Ascending aorta (tissue), 2 donors: ENCODE measurements around the gene UVSSA. TPM values are rescaled to one million over a fixed set of nuclear protein-coding genes. Genes with fewer than 3 reads are reported as not detected.
"Not testable (repeated sequence)": the region's sequence is repeated elsewhere in the genome, so short reads cannot be mapped to it uniquely, and the experiment has no call there.

Experiments used
- DNase-seq, 2 donors: peaks; one replicate each; pipeline ENCODE4 v3.0.0-alpha.2; 2019; ENCODE audit warnings: low spot score in 2 of 2
- H3K27ac ChIP-seq, 2 donors: fragments of 200-600 bp; sonication (generic); one replicate each; pipeline ENCODE4 v1.5.1; 2016 to 2017; ENCODE audit warnings: mild to moderate bottlenecking in 1 of 2
- H3K27me3 ChIP-seq: fragments of 200-600 bp; sonication (generic); one replicate; pipeline ENCODE4 v1.5.1; 2017
- H3K36me3 ChIP-seq, 2 donors: fragments of 200-600 bp; sonication (generic); one replicate each; pipeline ENCODE4 v1.5.1; 2016
- H3K4me1 ChIP-seq, 2 donors: fragments of 200-600 bp; sonication (generic); one replicate each; pipeline ENCODE4 v1.5.1; 2016 to 2017; ENCODE audit warnings: mild to moderate bottlenecking in 1 of 2
- H3K4me3 ChIP-seq, 2 donors: fragments of 200-600 bp; sonication (generic); one replicate each; pipeline ENCODE4 v1.5.1; 2016 to 2017; ENCODE audit warnings: mild to moderate bottlenecking in 1 of 2
- H3K9me3 ChIP-seq, 2 donors: fragments of 200-600 bp; sonication (generic); one replicate each; pipeline ENCODE4 v1.5.1; 2016
- intact Hi-C: fragments of 100-400 bp; cut with DNase I; formaldehyde crosslinking; loops from one replicate; pipeline ENCODE4 v1.15.1; 2023
- total RNA-seq: library from RNA; depleted of rRNA; stranded (reverse); fragments of >200 nt; gene quantifications from one replicate; pipeline ENCODE4 v1.1.0, GENCODE V29; 2016
- TF ChIP-seq, protein P1 (sequence below), 3 experiments: fragments of 200-600 bp in 2 of 3; fragments of 450-650 bp in 1 of 3; sonication (generic) in 2 of 3; IDR thresholded peaks; one replicate each; pipeline ENCODE4 v1.5.1; 2016 to 2019; ENCODE audit warnings: antibody characterized with exemption in 3 of 3, mild to moderate bottlenecking in 1 of 3, moderate library complexity in 1 of 3

The UVSSA gene
- total RNA-seq, 1 donor from 2014 or later: 56.9 TPM

DNA sequence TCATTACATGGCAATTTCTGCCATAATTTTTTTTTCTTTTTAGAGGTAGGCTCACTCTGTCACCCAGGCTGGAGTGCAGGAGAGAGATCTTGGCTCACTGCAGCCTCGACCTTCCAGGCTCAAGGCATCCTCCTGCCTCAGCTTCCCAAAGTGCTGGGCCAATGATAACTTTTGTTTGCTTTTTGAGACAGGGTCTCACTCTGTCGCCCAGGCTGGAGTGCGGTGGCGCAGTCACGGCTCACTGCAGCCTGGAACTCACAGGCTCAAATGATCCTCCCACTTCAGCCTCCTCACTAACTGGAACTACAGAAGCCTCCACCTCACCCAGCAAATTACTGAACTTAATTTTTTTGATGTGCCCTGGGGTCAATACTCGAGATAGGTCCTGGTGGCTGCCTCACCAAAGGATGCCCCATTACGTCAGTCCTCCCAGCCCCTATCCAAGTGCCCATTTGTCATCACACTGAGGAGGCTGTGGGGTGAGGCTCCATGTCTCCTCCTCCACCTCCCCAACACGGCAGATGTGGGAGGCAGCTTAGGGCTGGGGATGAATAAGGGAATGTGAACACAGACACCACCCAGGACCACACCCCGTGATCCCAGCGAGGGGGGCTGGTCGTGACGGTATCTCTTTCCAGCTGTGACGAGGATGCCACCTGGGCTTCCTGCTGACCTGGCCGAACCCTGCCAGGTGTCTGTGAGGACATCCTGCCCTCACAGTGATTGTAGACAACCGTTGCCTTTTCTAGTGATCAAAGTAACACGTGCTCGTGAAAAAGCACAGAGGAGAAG lies 71.7 kb downstream of the UVSSA start:
- TF ChIP-seq, protein P1, sequence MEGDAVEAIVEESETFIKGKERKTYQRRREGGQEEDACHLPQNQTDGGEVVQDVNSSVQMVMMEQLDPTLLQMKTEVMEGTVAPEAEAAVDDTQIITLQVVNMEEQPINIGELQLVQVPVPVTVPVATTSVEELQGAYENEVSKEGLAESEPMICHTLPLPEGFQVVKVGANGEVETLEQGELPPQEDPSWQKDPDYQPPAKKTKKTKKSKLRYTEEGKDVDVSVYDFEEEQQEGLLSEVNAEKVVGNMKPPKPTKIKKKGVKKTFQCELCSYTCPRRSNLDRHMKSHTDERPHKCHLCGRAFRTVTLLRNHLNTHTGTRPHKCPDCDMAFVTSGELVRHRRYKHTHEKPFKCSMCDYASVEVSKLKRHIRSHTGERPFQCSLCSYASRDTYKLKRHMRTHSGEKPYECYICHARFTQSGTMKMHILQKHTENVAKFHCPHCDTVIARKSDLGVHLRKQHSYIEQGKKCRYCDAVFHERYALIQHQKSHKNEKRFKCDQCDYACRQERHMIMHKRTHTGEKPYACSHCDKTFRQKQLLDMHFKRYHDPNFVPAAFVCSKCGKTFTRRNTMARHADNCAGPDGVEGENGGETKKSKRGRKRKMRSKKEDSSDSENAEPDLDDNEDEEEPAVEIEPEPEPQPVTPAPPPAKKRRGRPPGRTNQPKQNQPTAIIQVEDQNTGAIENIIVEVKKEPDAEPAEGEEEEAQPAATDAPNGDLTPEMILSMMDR (IDR thresholded peaks at IDR 0.05): no peak

GRCh38 chr4:1419708-1420107 lies 72.7 kb downstream of the UVSSA start:
- Histone ChIP-seq H3K27ac (no peak overlapping the region), H3K27me3 (no peaks in the 10 kb centered on the region), H3K9me3 (no peaks in the 10 kb centered on the region), H3K36me3 (no peaks in the 10 kb centered on the region), H3K4me3 (no peak overlapping the region), H3K4me1 (no peaks in the 10 kb centered on the region)
- intact Hi-C loops: no loop called here
- DNase-seq: peak in 1 of 2 donors; percentile 34
- TF ChIP-seq, protein P1 (IDR thresholded peaks at IDR 0.05): no peak

More for the DNA sequence above, 71.7 kb downstream of the UVSSA start:
- Histone ChIP-seq H3K27ac (no peak overlapping the region), H3K9me3 (no peaks in the 10 kb centered on the region), H3K36me3 (no peaks in the 10 kb centered on the region), H3K4me1 (no peaks in the 10 kb centered on the region), H3K4me3 (no peak overlapping the region), H3K27me3 (no peaks in the 10 kb centered on the region)
- DNase-seq: peak in 1 of 2 donors; percentile 42
- intact Hi-C loops: no loop called here

- intact Hi-C loops: no loop called here
- no peaks in the 10 kb centered on the region for H3K27me3 ChIP-seq
- no peak overlapping the region for H3K27ac ChIP-seq
- H3K4me1 ChIP-seq: no peaks in the 10 kb centered on the region
- TF ChIP-seq, protein P1 (IDR thresholded peaks at IDR 0.05): no peak
- H3K9me3 ChIP-seq: no peaks in the 10 kb centered on the region
- DNase-seq: no peak
- H3K4me3 ChIP-seq: no peak overlapping the region
- H3K36me3 ChIP-seq: no peaks in the 10 kb centered on the region
These were observed 74.6 kb downstream of the UVSSA start for GRCh38 chr4:1421657-1422056.

- DNase-seq: no peak
- H3K27ac ChIP-seq: no peak overlapping the region
- TF ChIP-seq, protein P1 (IDR thresholded peaks at IDR 0.05): no peak
- intact Hi-C loops: no loop called here
- no peaks in the 10 kb centered on the region for H3K27me3 ChIP-seq
- no peaks in the 10 kb centered on the region for H3K36me3 ChIP-seq
- H3K4me1 ChIP-seq: no peaks in the 10 kb centered on the region
- no peak overlapping the region for H3K4me3 ChIP-seq
- no peaks in the 10 kb centered on the region for H3K9me3 ChIP-seq
These were observed 80.0 kb downstream of the UVSSA start for GRCh38 chr4:1427010-1427409.

GRCh38 chr4:1443688-1444172 lies 96.7 kb downstream of the UVSSA start:
- H3K27ac ChIP-seq, intact Hi-C loops, H3K27me3 ChIP-seq, H3K4me1 ChIP-seq, DNase-seq, H3K36me3 ChIP-seq, H3K4me3 ChIP-seq, H3K9me3 ChIP-seq: not testable (repeated sequence)

Other genes starting within 250 kb of the UVSSA start
- gene RNF212, start 233.6 kb upstream of the UVSSA start, total RNA-seq: not detected
- 14.0 TPM for gene SPON2, start 174.6 kb upstream of the UVSSA start, total RNA-seq
- gene CTBP1, start 98.1 kb upstream of the UVSSA start, total RNA-seq: 273 TPM
- gene MAEA, start 57.3 kb upstream of the UVSSA start, total RNA-seq: 56.3 TPM
- not detected for gene NKX1-1, start 59.2 kb downstream of the UVSSA start, total RNA-seq